Measurements from ENCODE around the gene SLC30A2. TPM values are rescaled to one million over a fixed set of nuclear protein-coding genes. Genes with fewer than 3 reads are reported as not detected.

The SLC30A2 gene
- polyA plus RNA-seq, 1 donor (not counting 4 experiments of a cell fraction or from before 2014, with no cell fraction given), result not detected

GRCh38 chr1:26055041-26055440, 9.1 kb upstream of the SLC30A2 start:
- no peaks in the 10 kb centered on the region for H3K4me1 ChIP-seq (ENCODE audit: control insufficient read depth, extremely low read depth, insufficient read depth, low read length)
- H3K4me3 ChIP-seq (ENCODE audit: control insufficient read depth in 2 of 3, extremely low read depth in 1 of 3, insufficient read depth in 2 of 3, low read depth in 1 of 3, low read length in 3 of 3), result no peak overlapping the region
- no peaks in the 10 kb centered on the region for H3K9me3 ChIP-seq (ENCODE audit: control insufficient read depth, low read depth, low read length)
- dilution Hi-C loops (cut with MboI; ENCODE audit: extremely low pct_ligation_motif_present, low sequenced_read_pairs), result no loop called here
- H3K79me2 ChIP-seq (ENCODE audit: control insufficient read depth, insufficient read depth, low read length), result no peaks in the 10 kb centered on the region
- H3K27ac ChIP-seq (ENCODE audit: control insufficient read depth, insufficient read depth, low read length), result no peak overlapping the region
- no peak for TF ChIP-seq EZH2 (IDR thresholded peaks at IDR 0.05; ENCODE audit: low read length)
- no peak for TF ChIP-seq CTCF (optimal IDR thresholded peaks at IDR 0.05 in 1 of 3, IDR thresholded peaks at IDR 0.05 in 1 of 3, conservative IDR thresholded peaks at IDR 0.05 in 1 of 3; ENCODE audit: extremely low read depth in 1 of 3, insufficient read depth in 2 of 3, low read length in 3 of 3)
- no peaks in the 10 kb centered on the region for H3K36me3 ChIP-seq (ENCODE audit: control insufficient read depth in 2 of 2, extremely low read depth in 1 of 2, insufficient read depth in 2 of 2, low read length in 2 of 2)
- peaks cover 26% of the 10 kb centered on the region for H3K27me3 ChIP-seq (ENCODE audit: control insufficient read depth, extremely low read depth, insufficient read depth, low read length)
- DNase-seq (ENCODE audit: low read depth, low spot score) (no peak), FAIRE-seq (no peak)
- no peaks in the 10 kb centered on the region for H4K20me1 ChIP-seq (ENCODE audit: control insufficient read depth, extremely low read depth, insufficient read depth, low read length)
- no peak overlapping the region for H2AFZ ChIP-seq (ENCODE audit: control insufficient read depth, low read length)
- H3K9me1 ChIP-seq (ENCODE audit: control insufficient read depth, extremely low read depth, insufficient read depth, low read length), result no peaks in the 10 kb centered on the region
- no peak overlapping the region for H3K4me2 ChIP-seq (ENCODE audit: control insufficient read depth, extremely low read depth, insufficient read depth, low read depth, low read length)
- H3K9ac ChIP-seq (ENCODE audit: control insufficient read depth, extremely low read depth, insufficient read depth, low read length), result no peak overlapping the region

- DNase-seq (ENCODE audit: low read depth, low spot score), result no peak
- H2AFZ ChIP-seq (ENCODE audit: control insufficient read depth, low read length), result no peak overlapping the region
- no peaks in the 10 kb centered on the region for H3K9me3 ChIP-seq (ENCODE audit: control insufficient read depth, low read depth, low read length)
- no peak overlapping the region for H3K9ac ChIP-seq (ENCODE audit: control insufficient read depth, extremely low read depth, insufficient read depth, low read length)
- no peaks in the 10 kb centered on the region for H3K79me2 ChIP-seq (ENCODE audit: control insufficient read depth, insufficient read depth, low read length)
- no peaks in the 10 kb centered on the region for H3K9me1 ChIP-seq (ENCODE audit: control insufficient read depth, extremely low read depth, insufficient read depth, low read length)
- dilution Hi-C loops (cut with MboI; ENCODE audit: extremely low pct_ligation_motif_present, low sequenced_read_pairs), result no loop called here
- no peak overlapping the region for H3K4me2 ChIP-seq (ENCODE audit: control insufficient read depth, extremely low read depth, insufficient read depth, low read depth, low read length)
- TF ChIP-seq CTCF (optimal IDR thresholded peaks at IDR 0.05 in 1 of 3, IDR thresholded peaks at IDR 0.05 in 1 of 3, conservative IDR thresholded peaks at IDR 0.05 in 1 of 3; ENCODE audit: extremely low read depth in 1 of 3, insufficient read depth in 2 of 3, low read length in 3 of 3), result no peak
- no peak for TF ChIP-seq EZH2 (IDR thresholded peaks at IDR 0.05; ENCODE audit: low read length)
- no peaks in the 10 kb centered on the region for H3K4me1 ChIP-seq (ENCODE audit: control insufficient read depth, extremely low read depth, insufficient read depth, low read length)
- H3K36me3 ChIP-seq (ENCODE audit: control insufficient read depth in 2 of 2, extremely low read depth in 1 of 2, insufficient read depth in 2 of 2, low read length in 2 of 2), result no peaks in the 10 kb centered on the region
- H4K20me1 ChIP-seq (ENCODE audit: control insufficient read depth, extremely low read depth, insufficient read depth, low read length), result no peaks in the 10 kb centered on the region
- peaks cover 31% of the 10 kb centered on the region for H3K27me3 ChIP-seq (ENCODE audit: control insufficient read depth, extremely low read depth, insufficient read depth, low read length)
- no peak overlapping the region for H3K4me3 ChIP-seq (ENCODE audit: control insufficient read depth in 2 of 3, extremely low read depth in 1 of 3, insufficient read depth in 2 of 3, low read depth in 1 of 3, low read length in 3 of 3)
- FAIRE-seq, result no peak
- H3K27ac ChIP-seq (ENCODE audit: control insufficient read depth, insufficient read depth, low read length), result no peak overlapping the region
Measured at GRCh38 chr1:26053718-26054560, 8.0 kb upstream of the SLC30A2 start.

Measured in keratinocyte (primary cell).